Breast epithelium (tissue), 3 donors: ENCODE results near the gene FYN.

Experiments
- POLR2A ChIP-seq: fragments of 450-650 bp; IDR thresholded peaks from one replicate; pipeline ENCODE4 v1.6.1; 2016; ENCODE audit warnings: antibody characterized with exemption, mild to moderate bottlenecking, moderate library complexity
- TF ChIP-seq, protein P1 (sequence below), 3 donors: fragments of 450-650 bp; IDR thresholded peaks; one replicate each; pipeline ENCODE4 v1.5.1; 2016 to 2017; ENCODE audit warnings: antibody characterized with exemption in 3 of 3, mild to moderate bottlenecking in 3 of 3, moderate library complexity in 3 of 3

DNA sequence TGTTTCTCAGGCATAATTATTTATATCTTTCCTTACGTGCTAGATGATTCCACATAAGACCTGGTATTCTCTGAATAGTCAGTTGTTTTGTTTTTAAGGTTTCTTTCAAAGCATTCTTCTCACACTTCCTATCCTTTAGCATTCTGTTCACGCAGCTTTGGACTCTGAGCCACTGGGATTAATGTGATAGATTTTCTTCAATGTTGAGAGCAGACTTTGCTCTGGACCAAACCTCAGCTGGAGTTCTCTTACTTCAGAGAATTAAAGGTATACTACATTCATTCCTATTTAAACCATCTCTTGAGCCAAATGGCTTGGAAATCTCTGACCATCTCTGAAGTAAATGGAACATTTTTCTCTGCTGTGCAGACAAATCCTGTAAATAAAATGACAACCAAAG is 196.9 kb downstream of the FYN start:
- TF ChIP-seq, protein P1, sequence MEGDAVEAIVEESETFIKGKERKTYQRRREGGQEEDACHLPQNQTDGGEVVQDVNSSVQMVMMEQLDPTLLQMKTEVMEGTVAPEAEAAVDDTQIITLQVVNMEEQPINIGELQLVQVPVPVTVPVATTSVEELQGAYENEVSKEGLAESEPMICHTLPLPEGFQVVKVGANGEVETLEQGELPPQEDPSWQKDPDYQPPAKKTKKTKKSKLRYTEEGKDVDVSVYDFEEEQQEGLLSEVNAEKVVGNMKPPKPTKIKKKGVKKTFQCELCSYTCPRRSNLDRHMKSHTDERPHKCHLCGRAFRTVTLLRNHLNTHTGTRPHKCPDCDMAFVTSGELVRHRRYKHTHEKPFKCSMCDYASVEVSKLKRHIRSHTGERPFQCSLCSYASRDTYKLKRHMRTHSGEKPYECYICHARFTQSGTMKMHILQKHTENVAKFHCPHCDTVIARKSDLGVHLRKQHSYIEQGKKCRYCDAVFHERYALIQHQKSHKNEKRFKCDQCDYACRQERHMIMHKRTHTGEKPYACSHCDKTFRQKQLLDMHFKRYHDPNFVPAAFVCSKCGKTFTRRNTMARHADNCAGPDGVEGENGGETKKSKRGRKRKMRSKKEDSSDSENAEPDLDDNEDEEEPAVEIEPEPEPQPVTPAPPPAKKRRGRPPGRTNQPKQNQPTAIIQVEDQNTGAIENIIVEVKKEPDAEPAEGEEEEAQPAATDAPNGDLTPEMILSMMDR (IDR thresholded peaks at IDR 0.05): no peak
- TF ChIP-seq POLR2A: no peak
